Activated CD4-positive, alpha-beta T cell treated with anti-CD3 and anti-CD28 coated beads, Interleukin-2, Interleukin-6, amounts not matched to agents 100 ng/mL and 50 ng/mL, durations not matched to agents 16 hours and 8 hours (primary cell): Measurements from ENCODE around the gene MALT1.
"Not testable (repeated sequence)": the region's sequence is repeated elsewhere in the genome, so short reads cannot be mapped to it uniquely, and the experiment has no call there.

Source experiments
- DNase-seq: peaks from one replicate; pipeline ENCODE4 v3.0.0-alpha.2; 2020

Gene MALT1

DNA sequence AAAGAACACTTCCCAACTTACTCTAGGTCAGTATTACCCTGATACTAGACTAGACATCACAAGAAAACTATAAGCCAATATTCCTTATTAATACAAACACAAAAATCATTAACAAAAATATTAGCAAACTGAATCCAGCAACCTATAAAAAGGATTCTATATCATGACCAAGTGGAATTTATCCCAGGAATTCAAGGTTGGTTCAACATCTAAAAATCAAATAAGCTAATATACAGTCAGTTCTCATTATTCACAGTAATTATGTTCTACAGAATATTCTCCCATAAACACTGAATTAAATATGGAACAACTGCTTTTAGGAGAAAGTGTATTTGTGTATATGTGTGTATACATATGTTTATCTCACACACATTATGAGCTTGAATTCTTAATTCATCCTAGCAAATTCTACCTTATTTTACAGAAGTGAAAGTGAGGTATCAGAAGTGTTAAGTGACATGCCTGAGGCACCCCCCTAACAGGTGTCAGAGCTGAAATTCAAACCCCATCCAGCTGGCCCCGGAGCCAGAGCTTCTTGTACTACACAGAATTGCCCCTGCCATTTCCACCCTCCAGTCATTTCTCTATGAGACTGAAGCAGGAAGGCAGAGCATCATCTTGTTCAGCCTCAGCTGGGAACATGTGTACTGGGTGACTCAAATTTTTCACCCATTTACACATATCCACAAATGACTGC lies 77.8 kb downstream of the MALT1 start:
- DNase-seq = no peak

DNA sequence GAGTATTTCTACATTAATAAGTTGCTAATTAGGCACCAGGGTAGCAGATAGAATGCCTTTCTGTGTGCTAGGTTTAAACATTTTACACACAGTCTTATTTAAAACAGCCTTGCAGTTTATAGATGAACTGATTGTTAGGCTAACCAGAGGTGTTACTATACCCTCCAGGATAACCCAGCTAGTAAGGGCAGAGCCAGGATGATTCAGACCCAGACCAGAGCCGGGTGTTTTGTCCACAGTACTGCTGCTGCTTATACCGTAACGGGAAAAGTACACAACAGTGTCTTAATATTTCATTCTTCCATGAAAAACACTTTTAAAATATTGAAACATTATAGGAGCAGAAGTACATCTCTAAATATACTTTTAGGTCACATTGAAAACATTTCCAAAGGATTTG lies 82.7 kb downstream of the MALT1 start:
- DNase-seq = no peak

- no peak for DNase-seq
These were observed 83.3 kb downstream of the MALT1 start for GRCh38 chr18:58754544-58755068.

GRCh38 chr18:58755304-58756010 lies 84.2 kb downstream of the MALT1 start:
- DNase-seq = no peak

- no peak for DNase-seq
These were observed 84.9 kb downstream of the MALT1 start for GRCh38 chr18:58756148-58756547.

DNA sequence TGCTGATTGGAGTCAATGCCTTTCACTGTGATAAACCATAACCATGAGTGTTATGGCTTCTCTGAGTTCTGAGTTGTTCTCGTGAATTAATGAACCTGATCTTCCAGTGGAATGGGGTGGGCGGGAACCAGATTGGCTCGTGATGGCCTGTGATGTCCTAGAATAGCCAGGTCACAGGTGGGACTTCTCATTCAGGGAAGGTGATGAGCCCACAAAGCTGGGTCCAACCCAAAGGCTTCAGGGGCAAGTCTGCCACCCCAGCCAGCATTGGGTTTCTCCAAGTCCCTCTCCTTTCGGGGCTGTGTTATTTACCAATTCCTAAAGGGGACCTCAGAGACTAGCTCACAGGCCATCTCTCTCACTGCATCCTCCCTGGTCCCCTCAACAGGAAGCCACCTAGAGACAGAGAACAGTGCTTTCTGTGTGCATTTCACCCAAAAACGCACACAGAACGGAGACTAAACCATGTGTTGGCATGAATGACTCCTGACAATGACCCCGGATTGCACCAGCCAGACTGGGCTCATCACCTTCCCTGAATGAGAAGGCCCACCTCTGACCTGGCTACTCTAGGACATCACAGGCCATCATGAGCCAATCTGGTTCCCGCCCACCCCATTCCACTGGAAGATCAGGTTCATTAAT lies 85.5 kb downstream of the MALT1 start:
- no peak for DNase-seq

GRCh38 chr18:58757351-58757750 lies 86.1 kb downstream of the MALT1 start:
- DNase-seq = not testable (repeated sequence)

- no peak for DNase-seq
These were observed 86.8 kb downstream of the MALT1 start for GRCh38 chr18:58758046-58758445.

DNA sequence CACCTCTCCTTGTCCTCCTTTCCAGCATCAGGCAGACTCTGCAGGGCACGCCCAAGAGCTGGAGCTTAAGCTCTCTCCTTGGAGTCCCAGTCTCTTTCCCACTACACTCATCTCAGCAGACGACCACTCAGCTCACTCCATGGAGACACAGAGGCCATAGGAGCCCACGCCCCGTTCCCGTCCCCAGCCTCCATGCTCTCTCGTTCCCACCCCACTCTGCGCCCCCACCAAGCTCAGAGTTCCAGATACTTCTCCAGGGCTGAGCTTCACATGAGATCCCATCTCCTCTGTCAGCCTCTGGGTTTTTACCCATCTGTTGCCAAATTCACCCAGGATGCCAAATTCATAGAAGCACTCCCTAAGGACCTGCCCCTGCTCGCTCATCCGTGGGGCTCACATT lies 87.3 kb downstream of the MALT1 start:
- DNase-seq = no peak

DNA sequence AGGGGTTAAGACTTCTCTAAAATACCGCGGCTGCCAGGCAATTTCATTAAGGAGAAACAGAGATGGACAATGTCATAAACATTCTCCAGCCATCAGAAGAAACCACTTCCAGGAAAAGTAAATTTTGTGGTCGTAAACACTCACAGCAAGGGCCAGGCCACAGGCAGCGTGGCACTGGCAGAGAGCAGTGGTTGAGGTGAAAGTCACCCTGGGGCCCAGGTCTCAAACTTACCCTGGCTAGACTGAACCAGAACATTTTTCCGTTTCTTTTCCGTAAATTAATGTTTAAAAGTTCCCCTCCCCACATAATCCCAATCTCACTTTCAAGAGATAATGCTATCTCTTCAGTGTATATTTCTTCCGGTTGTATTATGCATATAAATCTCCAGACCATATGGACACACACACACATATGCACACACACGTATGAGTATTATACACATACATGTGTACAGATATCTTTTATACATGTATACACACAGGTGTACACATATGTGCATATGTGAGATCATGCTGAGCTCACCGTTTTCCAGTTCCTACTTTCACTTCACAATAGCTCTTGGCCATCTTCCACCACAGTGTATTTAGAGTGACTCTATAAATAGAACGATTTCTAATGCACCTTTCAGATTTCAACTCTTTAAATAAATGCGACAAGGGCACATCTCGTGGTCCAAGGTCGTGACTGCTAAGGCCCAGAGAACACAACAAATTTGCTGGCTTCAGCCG lies 90.1 kb downstream of the MALT1 start:
- DNase-seq = peak; percentile 37

DNA sequence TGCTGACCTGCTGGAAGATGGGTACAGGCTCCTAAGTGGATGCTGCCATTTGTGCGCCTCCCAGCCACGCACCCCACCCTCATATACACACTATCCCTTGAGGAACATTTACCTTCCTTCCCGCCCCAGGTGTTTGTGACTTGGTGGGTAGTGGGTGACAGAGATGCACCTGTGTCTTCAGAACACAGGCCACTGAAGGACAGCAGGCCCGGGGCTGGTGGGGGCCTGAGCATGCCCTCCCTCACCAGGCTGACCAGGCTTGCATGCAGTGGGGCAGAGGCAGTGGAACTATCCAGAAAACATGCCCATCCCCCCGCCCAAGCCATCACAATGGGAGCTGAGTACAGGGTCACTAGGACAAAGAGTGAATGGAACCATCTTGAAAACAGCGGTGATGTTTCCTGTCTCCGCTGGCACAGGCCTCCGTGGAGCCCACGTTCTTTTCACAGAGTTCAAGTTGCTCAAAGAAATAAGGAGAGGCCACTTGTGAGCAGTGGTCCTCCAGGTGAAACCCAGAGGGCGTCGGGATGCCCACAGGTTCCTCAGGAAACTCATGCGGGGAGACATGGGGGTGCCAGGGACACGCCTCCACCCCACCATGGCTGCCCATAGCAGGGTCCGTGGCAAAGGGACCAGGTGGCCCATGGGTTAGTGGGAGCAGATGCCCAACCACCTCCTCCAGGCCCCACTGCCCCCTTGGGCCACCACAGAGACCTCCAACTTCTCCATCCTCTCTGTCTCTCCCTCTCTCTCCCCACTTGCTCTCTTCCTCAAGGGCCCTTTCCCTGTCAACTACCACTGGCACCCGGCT lies 90.9 kb downstream of the MALT1 start:
- DNase-seq = no peak

GRCh38 chr18:58762781-58763171 lies 91.5 kb downstream of the MALT1 start:
- DNase-seq = no peak

DNA sequence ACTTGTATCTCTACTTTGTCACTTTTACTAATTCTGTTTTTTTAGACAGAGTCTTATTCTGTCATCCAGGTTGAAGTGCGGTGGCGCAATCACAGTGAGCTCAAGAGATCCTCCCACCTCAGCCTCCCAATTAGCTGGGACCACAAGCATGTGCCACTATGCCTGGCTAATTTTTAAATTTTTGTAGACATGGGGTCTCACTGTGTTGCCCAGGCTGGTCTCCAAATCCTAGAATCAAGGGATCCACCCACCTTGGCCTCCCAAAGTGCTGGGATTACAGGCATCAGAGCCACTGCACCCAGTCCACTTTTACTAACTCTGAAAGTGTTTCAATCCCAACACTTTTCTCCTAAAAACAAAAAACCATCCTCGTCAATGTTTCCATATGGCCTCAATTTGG lies 94.9 kb downstream of the MALT1 start:
- DNase-seq = no peak

- no peak for DNase-seq
These were observed 95.7 kb downstream of the MALT1 start for GRCh38 chr18:58766946-58767345.

- DNase-seq = peak; percentile 81
These were observed 97.2 kb downstream of the MALT1 start for GRCh38 chr18:58768293-58768974.

DNA sequence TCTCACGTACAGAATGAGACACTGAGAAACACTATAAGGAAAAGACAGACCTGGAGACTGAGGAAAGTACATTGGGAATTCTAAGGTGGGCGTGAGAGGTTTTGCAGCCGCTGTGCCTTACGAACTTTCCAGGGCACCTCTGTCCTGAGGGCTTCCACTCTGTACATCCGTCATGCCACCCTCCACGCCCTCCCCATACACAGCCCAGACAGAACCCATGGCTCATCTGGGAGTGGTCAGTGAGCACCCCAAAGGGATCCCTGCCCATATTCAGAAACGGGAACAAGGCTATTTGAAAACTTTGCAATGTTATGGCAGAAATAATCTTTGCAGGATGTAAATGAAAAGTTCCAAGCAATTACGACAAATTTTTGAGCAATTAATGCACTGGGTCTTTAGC lies 98.1 kb downstream of the MALT1 start:
- DNase-seq = no peak

DNA sequence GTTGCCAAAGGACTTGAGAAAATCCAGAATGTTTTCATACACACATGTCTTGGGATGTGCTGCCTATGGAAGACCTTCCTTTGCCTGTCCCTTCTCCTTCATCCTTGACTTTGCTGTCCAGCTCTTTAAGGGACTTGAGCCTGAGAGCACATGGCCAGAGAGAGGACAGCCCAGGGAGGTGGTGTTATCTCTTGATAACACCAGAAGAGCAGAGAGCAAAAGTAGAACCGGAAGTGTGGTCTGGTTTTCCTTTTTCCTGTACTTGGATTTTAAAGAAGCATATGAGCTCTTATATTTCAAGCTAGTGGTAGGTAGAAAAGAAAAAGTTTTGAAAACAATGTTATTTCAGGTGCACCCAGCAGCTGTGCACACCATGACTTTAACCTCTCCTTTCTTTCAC lies 99.3 kb downstream of the MALT1 start:
- DNase-seq = no peak

DNA sequence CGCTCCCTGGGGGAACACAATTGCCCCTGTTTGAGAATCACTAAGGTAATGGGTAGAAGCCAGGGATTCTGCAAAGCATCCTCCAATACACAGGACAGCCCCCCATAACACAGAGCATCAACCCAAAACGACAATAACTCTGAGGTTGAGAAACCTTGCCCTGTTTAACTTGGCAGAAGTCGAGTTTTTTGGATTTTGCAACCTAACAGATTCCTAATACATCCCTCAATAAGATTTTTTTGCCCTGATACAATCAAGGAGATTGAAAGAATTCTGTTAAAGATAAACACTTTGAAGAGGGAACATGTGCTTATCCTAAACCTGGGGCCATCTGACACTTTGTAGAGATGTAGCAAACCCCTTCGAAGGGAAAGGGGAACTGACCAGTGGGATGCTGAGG lies 100.9 kb downstream of the MALT1 start:
- no peak for DNase-seq

DNA sequence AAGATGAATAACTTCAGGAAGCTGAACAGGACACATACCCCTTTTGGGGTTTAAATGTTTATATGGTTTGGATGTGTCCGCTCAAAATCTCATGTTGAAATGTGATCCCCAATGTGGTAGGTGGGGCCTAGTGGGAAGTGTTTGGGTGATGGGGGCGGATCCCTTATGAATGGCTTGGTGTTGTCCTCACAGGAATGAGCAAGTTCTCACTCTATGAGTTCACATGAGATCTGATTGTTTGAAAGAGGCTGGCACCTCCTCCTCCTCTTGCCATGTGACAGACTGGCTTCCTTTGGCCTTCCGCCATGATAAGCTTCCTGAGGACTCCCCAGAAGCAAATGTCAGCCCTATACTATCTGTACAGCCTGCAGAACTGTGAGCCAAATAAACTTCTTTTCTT lies 104.8 kb downstream of the MALT1 start:
- DNase-seq = no peak

DNA sequence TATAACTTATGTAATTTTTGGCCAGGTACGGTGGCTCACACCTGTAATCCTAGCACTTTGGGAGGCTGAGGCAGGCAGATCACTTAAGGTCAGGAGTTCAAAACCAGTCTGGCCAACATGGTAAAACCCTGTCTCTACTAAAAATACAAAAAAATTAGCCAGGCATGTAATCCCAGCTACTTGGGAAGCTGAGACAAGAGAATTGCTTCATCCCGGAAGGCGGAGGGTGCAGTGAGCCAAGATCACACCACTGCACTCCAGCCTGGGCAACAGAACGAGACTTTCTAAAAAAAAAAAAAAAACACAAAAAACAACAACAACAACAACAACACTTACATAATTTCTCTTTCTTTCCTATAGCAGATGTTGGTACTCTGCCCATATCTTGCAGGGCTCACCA lies 105.3 kb downstream of the MALT1 start:
- not testable (repeated sequence) for DNase-seq

DNA sequence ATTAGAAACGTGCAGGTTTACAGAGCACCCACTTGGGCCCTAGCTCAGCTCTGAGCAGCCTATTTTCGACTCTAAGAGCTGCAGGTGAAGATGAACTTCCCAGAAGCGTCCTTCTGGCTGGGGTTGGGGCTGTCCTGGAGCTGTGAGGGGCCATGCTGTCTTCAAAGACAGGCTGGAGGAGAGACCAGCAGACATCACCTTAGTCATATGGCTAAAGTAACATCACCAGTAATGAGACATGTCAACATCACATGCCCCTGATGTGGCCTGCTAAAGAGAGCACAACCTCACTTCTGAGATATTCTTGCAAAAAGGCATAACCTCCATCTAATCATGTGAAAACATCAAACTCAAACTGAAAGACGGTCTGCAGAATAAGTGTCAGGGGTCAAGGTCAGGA lies 106.2 kb downstream of the MALT1 start:
- DNase-seq = no peak

DNA sequence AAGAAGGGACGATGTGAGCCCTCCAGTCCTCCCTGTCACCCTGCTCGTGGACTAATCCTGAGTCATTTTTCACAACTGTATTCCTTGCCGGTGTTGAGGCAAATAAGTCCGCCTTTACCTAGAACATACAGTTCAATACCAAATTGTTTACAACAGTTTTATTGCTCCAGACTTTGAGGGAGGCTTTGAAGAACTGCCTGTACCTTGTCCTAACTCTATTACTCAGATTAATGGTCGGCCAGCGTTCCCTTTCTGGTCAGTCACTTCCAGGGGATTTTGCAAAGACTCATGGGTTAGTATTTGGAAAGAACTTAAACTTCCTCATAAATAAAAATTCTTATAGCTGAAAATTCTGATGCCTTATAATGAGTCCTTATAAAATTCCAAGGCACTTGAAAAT lies 108.3 kb downstream of the MALT1 start:
- no peak for DNase-seq
